ENCODE measurements around the gene PGLYRP4.

DNA sequence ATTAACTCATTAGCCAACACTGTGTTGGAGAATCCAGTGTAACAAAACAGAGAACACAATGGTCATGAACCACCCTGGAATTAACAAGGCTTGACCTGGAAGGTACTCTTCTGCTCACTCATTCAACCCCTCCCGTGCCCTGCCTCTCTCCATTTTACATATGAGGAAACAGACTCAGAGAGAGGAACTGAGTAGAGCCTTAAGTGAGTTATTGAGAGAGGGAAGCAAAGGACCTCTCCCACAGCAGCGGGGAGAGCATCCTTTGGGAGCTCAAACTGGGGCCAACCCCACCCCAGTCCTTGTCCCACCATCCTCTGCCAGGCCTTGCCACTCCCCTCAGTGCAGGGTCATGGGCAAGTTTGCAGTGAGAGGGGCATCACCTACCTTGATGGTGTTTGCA lies 25.4 kb upstream of the PGLYRP4 start:
- TF ChIP-seq CTCF (tag by site-specific recombination; IDR thresholded peaks at IDR 0.05), result no peak
- no peak for TF ChIP-seq ZNF335 (tag by site-specific recombination; conservative IDR thresholded peaks at IDR 0.05)
- no peak for TF ChIP-seq TCF7L2 (IDR thresholded peaks at IDR 0.05; ENCODE audit: borderline replicate concordance, low read depth, low read length)
- no peak for TF ChIP-seq HOXC10 (CRISPR knock-in tag; IDR thresholded peaks at IDR 0.05)
- TF ChIP-seq ZNF777 (tag by site-specific recombination; IDR thresholded peaks at IDR 0.05; ENCODE audit: borderline replicate concordance), result no peak
- TF ChIP-seq, protein P1, sequence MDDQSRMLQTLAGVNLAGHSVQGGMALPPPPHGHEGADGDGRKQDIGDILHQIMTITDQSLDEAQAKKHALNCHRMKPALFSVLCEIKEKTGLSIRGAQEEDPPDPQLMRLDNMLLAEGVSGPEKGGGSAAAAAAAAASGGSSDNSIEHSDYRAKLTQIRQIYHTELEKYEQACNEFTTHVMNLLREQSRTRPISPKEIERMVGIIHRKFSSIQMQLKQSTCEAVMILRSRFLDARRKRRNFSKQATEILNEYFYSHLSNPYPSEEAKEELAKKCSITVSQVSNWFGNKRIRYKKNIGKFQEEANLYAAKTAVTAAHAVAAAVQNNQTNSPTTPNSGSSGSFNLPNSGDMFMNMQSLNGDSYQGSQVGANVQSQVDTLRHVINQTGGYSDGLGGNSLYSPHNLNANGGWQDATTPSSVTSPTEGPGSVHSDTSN (CRISPR knock-in tag; IDR thresholded peaks at IDR 0.05), result no peak
- no peak for TF ChIP-seq ZNF366 (tag by site-specific recombination; conservative IDR thresholded peaks at IDR 0.05)
- TF ChIP-seq KLF9 (tag by site-specific recombination; IDR thresholded peaks at IDR 0.05; ENCODE audit: low read depth), result no peak
- no peak for TF ChIP-seq ZNF211 (tag by site-specific recombination; IDR thresholded peaks at IDR 0.05; ENCODE audit: low read depth)
- TF ChIP-seq EGR2 (tag by site-specific recombination; IDR thresholded peaks at IDR 0.05; ENCODE audit: low read depth), result no peak
- no peak for TF ChIP-seq ZNF707 (tag by site-specific recombination; IDR thresholded peaks at IDR 0.05)
- no peak for TF ChIP-seq ZNF549 (tag by site-specific recombination; IDR thresholded peaks at IDR 0.05)
- no peak for TF ChIP-seq YY1 (tag by site-specific recombination; IDR thresholded peaks at IDR 0.05)

Measured in HEK293 (cell line).